Neural progenitor cell (in vitro differentiated cells): Measurements from ENCODE around the gene CYP3A7. TPM values are rescaled to one million over a fixed set of nuclear protein-coding genes. Genes with fewer than 3 reads are reported as not detected.

Source experiments
- DNase-seq: peaks from one replicate; pipeline ENCODE4 v3.0.0-alpha.2; 2016; ENCODE audit warnings: low spot score
- H2AFZ ChIP-seq: fragments of 200-600 bp; sonication (generic); replicated peaks from 2 replicates; pipeline ENCODE4 v1.6.1; 2016; ENCODE audit warnings: antibody characterized with exemption
- H3F3A ChIP-seq: fragments of 200-600 bp; sonication (generic); 2 replicates; pipeline ENCODE4 v1.6.1; 2016; ENCODE audit warnings: antibody characterized with exemption, low read depth
- H3K27ac ChIP-seq: fragments of 200-600 bp; sonication (generic); 2 replicates; pipeline ENCODE4 v1.5.1; 2016; ENCODE audit warnings: mild to moderate bottlenecking
- H3K27me3 ChIP-seq: fragments of 200-600 bp; sonication (generic); 2 replicates; pipeline ENCODE4 v1.6.1; 2016; ENCODE audit warnings: mild to moderate bottlenecking, moderate library complexity
- H3K36me3 ChIP-seq: fragments of 200-600 bp; sonication (generic); 2 replicates; pipeline ENCODE4 v1.5.1; 2016
- H3K4me1 ChIP-seq: fragments of 200-600 bp; sonication (generic); 2 replicates; pipeline ENCODE4 v1.6.1; 2016; ENCODE audit warnings: mixed run types
- H3K4me2 ChIP-seq: fragments of 200-600 bp; sonication (generic); 2 replicates; pipeline ENCODE4 v1.6.1; 2016
- H3K4me3 ChIP-seq: fragments of 200-600 bp; sonication (generic); 2 replicates; pipeline ENCODE4 v1.5.1; 2016
- H3K79me2 ChIP-seq: fragments of 200-600 bp; sonication (generic); 2 replicates; pipeline ENCODE4 v1.6.1; 2016; ENCODE audit warnings: low read depth
- H3K9ac ChIP-seq: fragments of 200-600 bp; sonication (generic); 2 replicates; pipeline ENCODE4 v1.6.1; 2016
- H3K9me3 ChIP-seq: fragments of 200-600 bp; sonication (generic); 2 replicates; pipeline ENCODE4 v1.5.1; 2016; ENCODE audit warnings: low read depth
- H4K20me1 ChIP-seq: fragments of 200-600 bp; sonication (generic); 2 replicates; pipeline ENCODE4 v1.6.1; 2016; ENCODE audit warnings: low read depth
- H3K27ac Mint-ChIP-seq: 3 replicates; pipeline ENCODE4 v1.8.0; 2021; ENCODE audit warnings: mixed read lengths
- H3K27me3 Mint-ChIP-seq: 2 replicates; pipeline ENCODE4 v1.8.0; 2022; ENCODE audit warnings: low read depth, mild to moderate bottlenecking, inconsistent platforms, moderate library complexity, mixed read lengths; ENCODE audit not compliant: insufficient read depth
- H3K36me3 Mint-ChIP-seq: 3 replicates; pipeline ENCODE4 v1.8.0; 2021; ENCODE audit warnings: mixed read lengths
- H3K4me1 Mint-ChIP-seq: 3 replicates; pipeline ENCODE4 v1.8.0; 2021; ENCODE audit warnings: mixed read lengths
- H3K4me3 Mint-ChIP-seq: 3 replicates; pipeline ENCODE4 v1.8.0; 2021; ENCODE audit warnings: mild to moderate bottlenecking, moderate library complexity, mixed read lengths
- H3K9me3 Mint-ChIP-seq: 3 replicates; pipeline ENCODE4 v1.8.0; 2020; ENCODE audit warnings: mixed read lengths
- EZH2 ChIP-seq: fragments of 200-600 bp; sonication (generic); IDR thresholded peaks from 2 replicates; pipeline ENCODE4 v1.6.1; 2017; ENCODE audit warnings: antibody characterized with exemption, mild to moderate bottlenecking, moderate library complexity
- EZH2phosphoT487 ChIP-seq: fragments of 200-600 bp; sonication (generic); IDR thresholded peaks from 2 replicates; pipeline ENCODE4 v1.6.1; 2017; ENCODE audit warnings: antibody characterized with exemption
- total RNA-seq: library from RNA; depleted of rRNA; stranded (reverse); fragments of >200 nt; gene quantifications from 2 replicates; pipeline ENCODE4 v1.2.3, GENCODE V29; 2015; ENCODE audit warnings: low replicate concordance
- TF ChIP-seq, protein P1 (sequence below): fragments of 200-600 bp; sonication (generic); IDR thresholded peaks from 2 replicates; pipeline ENCODE4 v1.5.1; 2017; ENCODE audit warnings: antibody characterized with exemption, mild to moderate bottlenecking

Gene CYP3A7
- not detected in 2 replicates for total RNA-seq

DNA sequence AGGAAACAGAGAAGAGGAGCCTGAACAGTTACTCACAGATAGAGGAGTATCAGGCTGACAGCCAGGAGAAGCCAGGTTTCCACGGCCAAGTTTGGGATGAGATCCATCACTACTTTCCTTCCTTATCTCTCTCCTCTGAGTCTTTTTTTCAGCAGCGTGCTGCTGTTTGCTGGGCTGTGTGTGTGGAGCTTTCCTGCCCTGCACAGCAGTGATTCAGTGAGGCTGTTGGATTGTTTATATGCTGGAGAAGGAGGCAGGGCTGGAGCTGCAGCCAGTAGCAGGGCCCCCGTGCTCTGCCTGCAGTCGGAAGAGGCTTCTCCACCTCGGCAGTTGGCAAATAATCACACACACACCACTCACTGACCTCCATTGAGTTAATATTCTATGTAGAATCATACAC lies at the start of gene CYP3A7:
Gene CYP3A7, minus strand, starts transcription at position 210 of the 400 bp plus-strand sequence. Its CDS starts 103 bp downstream, at position 107.
- Mint-ChIP-seq H3K4me1 (no peaks in the 10 kb centered on the region), H3K27ac (no peak within 1 kb of the TSS), H3K27me3 (no peaks in the 10 kb centered on the region), H3K4me3 (no peak within 1 kb of the TSS), H3K9me3 (no peaks in the 10 kb centered on the region), H3K36me3 (no peaks in the 10 kb centered on the region)
- DNase-seq, result no peak
- Histone ChIP-seq H3K79me2 (no peaks in the 10 kb centered on the region), H3F3A (no peaks in the 10 kb centered on the region), H3K27me3 (no peaks in the 10 kb centered on the region), H3K36me3 (no peaks in the 10 kb centered on the region), H2AFZ (no peak within 1 kb of the TSS), H3K4me2 (no peak within 1 kb of the TSS), H3K4me1 (no peaks in the 10 kb centered on the region), H4K20me1 (no peaks in the 10 kb centered on the region), H3K9ac (no peak within 1 kb of the TSS), H3K4me3 (no peak within 1 kb of the TSS), H3K9me3 (no peaks in the 10 kb centered on the region), H3K27ac (no peak within 1 kb of the TSS)
- no peak for TF ChIP-seq EZH2
- TF ChIP-seq, protein P1, sequence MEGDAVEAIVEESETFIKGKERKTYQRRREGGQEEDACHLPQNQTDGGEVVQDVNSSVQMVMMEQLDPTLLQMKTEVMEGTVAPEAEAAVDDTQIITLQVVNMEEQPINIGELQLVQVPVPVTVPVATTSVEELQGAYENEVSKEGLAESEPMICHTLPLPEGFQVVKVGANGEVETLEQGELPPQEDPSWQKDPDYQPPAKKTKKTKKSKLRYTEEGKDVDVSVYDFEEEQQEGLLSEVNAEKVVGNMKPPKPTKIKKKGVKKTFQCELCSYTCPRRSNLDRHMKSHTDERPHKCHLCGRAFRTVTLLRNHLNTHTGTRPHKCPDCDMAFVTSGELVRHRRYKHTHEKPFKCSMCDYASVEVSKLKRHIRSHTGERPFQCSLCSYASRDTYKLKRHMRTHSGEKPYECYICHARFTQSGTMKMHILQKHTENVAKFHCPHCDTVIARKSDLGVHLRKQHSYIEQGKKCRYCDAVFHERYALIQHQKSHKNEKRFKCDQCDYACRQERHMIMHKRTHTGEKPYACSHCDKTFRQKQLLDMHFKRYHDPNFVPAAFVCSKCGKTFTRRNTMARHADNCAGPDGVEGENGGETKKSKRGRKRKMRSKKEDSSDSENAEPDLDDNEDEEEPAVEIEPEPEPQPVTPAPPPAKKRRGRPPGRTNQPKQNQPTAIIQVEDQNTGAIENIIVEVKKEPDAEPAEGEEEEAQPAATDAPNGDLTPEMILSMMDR, result no peak
- no peak for TF ChIP-seq EZH2phosphoT487

DNA sequence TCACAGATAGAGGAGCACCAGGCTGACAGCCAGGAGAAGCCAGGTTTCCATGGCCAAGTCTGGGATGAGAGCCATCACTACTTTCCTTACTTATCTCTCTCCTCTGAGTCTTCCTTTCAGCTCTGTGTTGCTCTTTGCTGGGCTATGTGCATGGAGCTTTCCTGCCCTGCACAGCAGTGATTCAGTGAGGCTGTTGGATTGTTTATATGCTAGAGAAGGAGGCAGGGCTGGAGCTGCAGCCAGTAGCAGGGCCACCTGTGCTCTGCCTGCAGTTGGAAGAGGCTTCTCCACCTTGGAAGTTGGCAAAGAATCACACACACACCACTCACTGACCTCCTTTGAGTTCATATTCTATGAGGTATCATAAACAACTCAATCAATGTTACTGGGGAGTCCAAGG lies 49.0 kb upstream of the CYP3A7 start, which contains the start of gene CYP3A4:
Gene CYP3A4, minus strand, starts transcription at position 178 of the 400 bp plus-strand sequence. Its CDS starts 103 bp downstream, at position 75.
- H3K4me3 Mint-ChIP-seq, result no peak within 1 kb of the TSS
- Histone ChIP-seq H3K4me3 (no peak within 1 kb of the TSS), H3K9me3 (no peaks in the 10 kb centered on the region), H2AFZ (no peak within 1 kb of the TSS), H3K27ac (no peak within 1 kb of the TSS), H3K79me2 (no peaks in the 10 kb centered on the region), H3K9ac (no peak within 1 kb of the TSS), H3K36me3 (no peaks in the 10 kb centered on the region), H3K27me3 (no peaks in the 10 kb centered on the region), H4K20me1 (no peaks in the 10 kb centered on the region), H3F3A (no peaks in the 10 kb centered on the region), H3K4me2 (no peak within 1 kb of the TSS), H3K4me1 (no peaks in the 10 kb centered on the region)
- H3K36me3 Mint-ChIP-seq, result no peaks in the 10 kb centered on the region
- no peak for DNase-seq
- TF ChIP-seq, protein P1, result no peak
- TF ChIP-seq EZH2 (no peak), EZH2phosphoT487 (no peak)
- H3K4me1 Mint-ChIP-seq, result no peaks in the 10 kb centered on the region
- H3K9me3 Mint-ChIP-seq, result no peaks in the 10 kb centered on the region
- H3K27ac Mint-ChIP-seq, result no peak within 1 kb of the TSS
- H3K27me3 Mint-ChIP-seq, result peaks cover 3% of the 10 kb centered on the region

DNA sequence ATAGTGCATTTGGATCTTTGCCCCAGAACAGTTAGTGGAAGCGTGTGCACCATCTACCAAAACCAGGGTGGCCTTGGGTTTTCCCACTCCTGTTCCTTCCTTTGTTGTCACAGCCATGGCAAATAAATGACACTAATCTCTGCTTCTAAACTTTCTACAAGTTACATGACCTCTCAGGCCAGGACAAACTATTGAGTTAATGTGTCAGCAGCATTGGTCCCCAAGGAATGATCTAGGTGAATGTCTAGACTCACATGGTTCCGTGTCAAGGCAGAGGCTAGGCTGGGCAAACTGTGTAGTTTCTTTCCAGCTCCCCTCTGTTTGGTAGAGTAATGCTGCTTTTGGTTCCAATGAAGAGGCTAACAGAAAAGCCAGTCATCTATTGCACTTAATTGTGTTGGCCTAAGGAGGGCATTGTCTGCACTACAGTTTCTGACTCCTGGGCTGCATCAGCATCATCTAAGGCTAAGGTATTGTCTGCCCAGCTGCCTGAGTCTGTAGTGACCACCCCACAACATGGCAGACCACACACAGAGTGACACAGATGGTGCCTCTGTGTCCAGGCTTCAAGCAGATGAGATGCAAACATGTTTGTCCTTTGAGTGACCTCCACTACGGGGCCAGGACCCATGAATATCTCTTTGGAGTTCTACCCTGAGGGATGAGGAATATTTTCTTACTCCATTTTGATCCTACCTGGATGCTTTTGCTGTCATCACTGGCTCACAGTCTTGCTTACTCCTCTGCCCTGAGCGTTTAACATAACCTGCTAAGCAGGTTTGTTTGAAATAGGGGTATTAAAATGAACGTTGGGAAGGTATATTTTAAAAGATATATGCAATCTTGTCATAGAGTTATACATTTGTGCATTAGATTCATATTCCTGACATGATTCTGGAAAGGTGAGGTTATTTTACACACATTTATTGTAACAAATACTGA lies 47.3 kb upstream of the CYP3A7 start:
- H3K36me3 Mint-ChIP-seq, result no peaks in the 10 kb centered on the region
- H3K4me3 Mint-ChIP-seq, result no peak overlapping the region
- peak; percentile 12 for DNase-seq
- no peak for TF ChIP-seq EZH2phosphoT487
- TF ChIP-seq, protein P1, result no peak
- H3K4me1 ChIP-seq, result no peaks in the 10 kb centered on the region
- H3K27ac Mint-ChIP-seq, result no peak overlapping the region
- H3K27me3 ChIP-seq, result no peaks in the 10 kb centered on the region
- peaks cover 2% of the 10 kb centered on the region for H3K27me3 Mint-ChIP-seq
- H2AFZ ChIP-seq, result no peak overlapping the region
- no peaks in the 10 kb centered on the region for H3K4me1 Mint-ChIP-seq
- H3K4me3 ChIP-seq, result no peak overlapping the region
- no peaks in the 10 kb centered on the region for H3F3A ChIP-seq
- H3K9me3 Mint-ChIP-seq, result no peaks in the 10 kb centered on the region
- H3K9me3 ChIP-seq, result no peaks in the 10 kb centered on the region
- no peak overlapping the region for H3K27ac ChIP-seq
- H4K20me1 ChIP-seq, result no peaks in the 10 kb centered on the region
- no peaks in the 10 kb centered on the region for H3K79me2 ChIP-seq
- H3K4me2 ChIP-seq, result no peak overlapping the region
- no peaks in the 10 kb centered on the region for H3K36me3 ChIP-seq
- no peak overlapping the region for H3K9ac ChIP-seq
